HepG2 (cell line): ENCODE data around the gene FGF18.

ENCODE experiments used
- TF ChIP-seq, protein P1 (sequence below): sonication (generic); formaldehyde crosslinking; conservative IDR thresholded peaks from 2 replicates; pipeline ENCODE4 v1.4.0; 2020; ENCODE audit warnings: missing genetic modification reagents
- TF ChIP-seq, protein P2 (sequence below): IDR thresholded peaks from 2 replicates; pipeline ENCODE4 v1.6.1; 2016; ENCODE audit warnings: missing genetic modification reagents, missing compliant biosample characterization

DNA sequence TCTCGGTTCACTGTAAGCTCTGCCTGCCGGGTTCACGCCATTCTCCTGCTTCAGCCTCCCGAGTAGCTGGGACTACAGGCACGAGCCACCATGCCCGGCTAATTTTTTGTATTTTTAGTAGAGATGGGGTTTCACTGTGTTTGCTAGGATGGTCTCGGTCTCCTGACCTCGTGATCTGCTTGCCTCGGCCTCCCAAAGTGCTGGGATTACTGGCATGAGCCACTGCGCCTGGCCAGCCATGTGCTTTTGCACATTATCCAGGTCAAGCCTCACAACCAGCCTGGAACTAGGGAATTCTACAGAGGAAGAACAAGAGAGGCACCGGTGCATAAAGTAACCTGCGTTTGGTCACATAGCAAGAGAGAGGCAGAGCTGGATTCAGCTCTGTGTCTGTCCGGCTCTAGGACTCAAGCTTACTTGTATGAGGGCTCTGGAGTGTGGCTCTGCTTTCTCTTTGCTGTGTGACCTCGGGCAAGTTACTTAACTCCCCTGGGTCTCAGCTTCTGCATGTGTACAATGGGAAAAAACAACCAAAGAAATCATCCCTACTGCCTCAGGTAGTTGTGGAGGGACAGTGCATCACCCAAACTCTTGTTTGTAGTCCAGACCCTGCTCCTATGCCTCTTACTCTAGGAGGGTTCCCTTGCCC is 6.3 kb downstream of the FGF18 start:
- TF ChIP-seq, protein P1, sequence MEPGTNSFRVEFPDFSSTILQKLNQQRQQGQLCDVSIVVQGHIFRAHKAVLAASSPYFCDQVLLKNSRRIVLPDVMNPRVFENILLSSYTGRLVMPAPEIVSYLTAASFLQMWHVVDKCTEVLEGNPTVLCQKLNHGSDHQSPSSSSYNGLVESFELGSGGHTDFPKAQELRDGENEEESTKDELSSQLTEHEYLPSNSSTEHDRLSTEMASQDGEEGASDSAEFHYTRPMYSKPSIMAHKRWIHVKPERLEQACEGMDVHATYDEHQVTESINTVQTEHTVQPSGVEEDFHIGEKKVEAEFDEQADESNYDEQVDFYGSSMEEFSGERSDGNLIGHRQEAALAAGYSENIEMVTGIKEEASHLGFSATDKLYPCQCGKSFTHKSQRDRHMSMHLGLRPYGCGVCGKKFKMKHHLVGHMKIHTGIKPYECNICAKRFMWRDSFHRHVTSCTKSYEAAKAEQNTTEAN (CRISPR knock-in tag): no peak
- TF ChIP-seq, protein P2, sequence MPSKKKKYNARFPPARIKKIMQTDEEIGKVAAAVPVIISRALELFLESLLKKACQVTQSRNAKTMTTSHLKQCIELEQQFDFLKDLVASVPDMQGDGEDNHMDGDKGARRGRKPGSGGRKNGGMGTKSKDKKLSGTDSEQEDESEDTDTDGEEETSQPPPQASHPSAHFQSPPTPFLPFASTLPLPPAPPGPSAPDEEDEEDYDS (CRISPR knock-in tag): no peak
